GM18505 (cell line): ENCODE measurements around the gene MBNL1.

ENCODE experiments used
- ATAC-seq: cut with Tn5 transposase; IDR thresholded peaks from one replicate; pipeline ENCODE4 v1.9.1; 2021; ENCODE audit not compliant: unreplicated experiment
- POLR2A ChIP-seq: IDR thresholded peaks from 4 replicates; pipeline ENCODE4 v1.6.1; 2011; ENCODE audit warnings: borderline replicate concordance; ENCODE audit not compliant: insufficient read depth, insufficient read length; ENCODE audit errors: extremely low read depth

Gene MBNL1

DNA sequence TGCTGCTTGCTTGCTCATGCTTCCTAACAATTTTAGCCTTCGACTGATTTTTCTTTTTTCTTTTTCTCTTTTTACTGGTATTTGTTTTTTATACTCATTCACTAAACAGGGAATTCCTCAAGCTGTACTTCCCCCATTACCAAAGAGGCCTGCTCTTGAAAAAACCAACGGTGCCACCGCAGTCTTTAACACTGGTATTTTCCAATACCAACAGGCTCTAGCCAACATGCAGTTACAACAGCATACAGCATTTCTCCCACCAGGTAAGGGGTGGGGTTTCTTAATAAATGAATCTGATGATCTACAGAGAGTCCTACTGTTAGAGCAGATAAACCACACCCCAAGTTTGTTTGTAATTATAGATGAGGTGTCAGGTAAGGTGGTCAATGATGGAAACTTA is 178.8 kb downstream of the MBNL1 start:
- ATAC-seq, result no peak
- no peak for TF ChIP-seq POLR2A

- TF ChIP-seq POLR2A, result no peak
- ATAC-seq, result no peak
These were observed 179.4 kb downstream of the MBNL1 start for GRCh38 chr3:152448091-152448490.

DNA sequence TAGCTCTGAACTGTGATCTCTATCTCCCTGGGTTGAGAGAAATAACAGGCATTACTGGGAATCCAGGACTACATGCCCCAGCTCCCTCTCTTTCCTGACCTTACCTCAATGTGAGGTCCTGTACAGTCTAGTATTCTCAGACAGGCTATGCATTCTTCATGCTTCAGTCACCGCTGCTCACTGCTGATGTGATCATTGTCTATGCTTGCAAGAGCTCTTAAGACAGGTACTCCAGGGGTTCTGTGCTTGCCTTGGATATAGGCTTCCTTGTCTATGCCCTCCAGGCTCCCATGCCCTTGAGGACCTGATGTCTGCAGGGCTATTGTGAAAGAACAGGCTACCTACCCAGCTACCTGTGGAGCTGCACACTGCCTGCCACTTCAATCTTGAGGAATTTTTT is 183.6 kb downstream of the MBNL1 start:
- TF ChIP-seq POLR2A, result no peak
- no peak for ATAC-seq

GRCh38 chr3:152454076-152454875 is 185.5 kb downstream of the MBNL1 start:
- ATAC-seq, result no peak
- TF ChIP-seq POLR2A, result no peak

DNA sequence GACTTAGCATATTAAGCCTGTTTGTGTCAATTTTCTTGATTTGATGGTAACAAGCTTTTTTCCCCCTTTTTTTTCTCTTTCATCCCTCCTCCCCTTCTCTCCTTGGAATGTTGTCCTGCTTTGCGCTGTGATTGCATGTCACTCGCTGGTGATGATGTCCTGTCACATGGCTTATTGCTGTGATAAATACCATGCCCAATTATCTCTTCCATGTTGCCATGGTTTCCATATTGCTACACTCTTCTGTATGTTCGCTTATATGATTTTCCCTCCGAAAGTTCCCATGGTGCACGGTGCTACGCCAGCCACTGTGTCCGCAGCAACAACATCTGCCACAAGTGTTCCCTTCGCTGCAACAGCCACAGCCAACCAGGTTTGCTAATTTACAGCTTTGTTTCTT is 187.3 kb downstream of the MBNL1 start:
- no peak for ATAC-seq
- no peak for TF ChIP-seq POLR2A

DNA sequence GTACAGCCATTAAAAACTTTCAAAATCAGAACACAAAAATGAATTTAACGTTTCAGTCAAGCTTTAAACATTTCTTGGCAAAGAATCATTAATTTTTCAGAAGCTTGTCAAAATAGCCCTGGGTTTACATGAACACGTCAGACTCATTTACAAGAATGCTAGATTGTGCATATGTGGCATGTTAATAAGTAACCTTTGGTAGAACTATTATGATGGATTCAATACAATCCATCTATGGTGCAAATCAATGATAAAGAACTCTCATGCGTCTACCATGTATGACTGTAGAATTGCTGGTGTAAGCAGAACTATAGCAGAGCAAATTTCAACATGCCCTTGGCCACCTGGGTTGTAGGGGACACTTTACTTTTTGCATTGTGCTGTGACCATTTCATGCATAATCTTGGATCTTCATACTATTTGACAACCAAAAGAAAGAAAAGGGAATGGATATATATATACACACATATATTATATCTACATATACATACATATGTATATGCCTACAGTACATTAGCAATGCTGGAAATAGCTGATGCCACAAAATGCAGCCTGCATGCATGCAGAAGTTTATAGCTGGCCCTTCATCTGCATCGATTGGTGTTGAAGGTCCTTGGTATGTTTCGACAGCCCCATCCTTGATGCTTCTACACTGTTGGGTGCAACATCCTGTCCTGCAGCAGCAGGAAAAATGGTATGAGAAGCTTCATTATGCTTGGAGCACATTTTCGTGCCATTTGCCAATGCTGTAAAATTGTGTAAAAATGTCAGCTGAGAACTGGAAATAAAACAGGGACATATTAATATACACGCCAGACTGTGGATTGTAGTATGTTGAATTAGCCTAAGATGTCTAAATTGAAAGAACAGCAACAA is 189.0 kb downstream of the MBNL1 start:
- no peak for TF ChIP-seq POLR2A
- no peak for ATAC-seq

- ATAC-seq, result no peak
- TF ChIP-seq POLR2A, result no peak
These were observed 189.8 kb downstream of the MBNL1 start for GRCh38 chr3:152458376-152459117.

- no peak for TF ChIP-seq POLR2A
- ATAC-seq, result no peak
These were observed 190.4 kb downstream of the MBNL1 start for GRCh38 chr3:152459118-152459515.

- no peak for ATAC-seq
These were observed 190.8 kb downstream of the MBNL1 start for GRCh38 chr3:152459572-152459971.

GRCh38 chr3:152460936-152461335 is 192.2 kb downstream of the MBNL1 start:
- TF ChIP-seq POLR2A, result no peak
- ATAC-seq, result no peak

More at GRCh38 chr3:152459572-152459971, 190.8 kb downstream of the MBNL1 start:
- no peak for TF ChIP-seq POLR2A

GRCh38 chr3:152461460-152461859 is 192.7 kb downstream of the MBNL1 start:
- no peak for TF ChIP-seq POLR2A
- no peak for ATAC-seq

- TF ChIP-seq POLR2A, result no peak
These were observed 198.1 kb downstream of the MBNL1 start for GRCh38 chr3:152466784-152467183.

More at GRCh38 chr3:152466784-152467183, 198.1 kb downstream of the MBNL1 start:
- no peak for ATAC-seq
